Spleen (tissue), 11 donors: ENCODE results near the gene STAT6. TPM values are rescaled to one million over a fixed set of nuclear protein-coding genes. Genes with fewer than 3 reads are reported as not detected.

ENCODE experiments used
- DNase-seq: peaks from one replicate; pipeline ENCODE4 v3.0.0-alpha.2; 2020
- H3K27ac ChIP-seq, 8 donors: fragments of 200-600 bp; sonication (generic) in 7 of 8; 1 replicate in 4 of 8; 2 replicates in 4 of 8; pipeline versions ENCODE4 v1.5.0 to v1.8.0; 2016 to 2021; ENCODE audit warnings: inconsistent platforms in 4 of 8, mild to moderate bottlenecking in 4 of 8, moderate library complexity in 1 of 8
- H3K27me3 ChIP-seq, 7 donors: fragments of 200-600 bp; sonication (generic) in 6 of 7; replicated peaks in 1 of 7; 1 replicate in 4 of 7; 2 replicates in 3 of 7; pipeline versions ENCODE4 v1.5.0 to v1.8.0; 2016 to 2021; ENCODE audit warnings: inconsistent platforms in 3 of 7, mild to moderate bottlenecking in 1 of 7
- H3K36me3 ChIP-seq, 6 donors: fragments of 200-600 bp; sonication (generic) in 5 of 6; 1 replicate in 4 of 6; 2 replicates in 2 of 6; pipeline versions ENCODE4 v1.5.0 to v1.8.0; 2016 to 2021; ENCODE audit warnings: inconsistent platforms in 2 of 6
- H3K4me1 ChIP-seq, 6 donors: fragments of 200-600 bp; sonication (generic) in 5 of 6; 1 replicate in 3 of 6; 2 replicates in 3 of 6; pipeline versions ENCODE4 v1.5.0 to v1.8.0; 2016 to 2021; ENCODE audit warnings: inconsistent platforms in 3 of 6
- H3K4me3 ChIP-seq, 8 donors: fragments of 200-600 bp; sonication (generic) in 7 of 8; 1 replicate in 4 of 8; 2 replicates in 4 of 8; pipeline versions ENCODE4 v1.5.0 to v1.8.0; 2016 to 2021; ENCODE audit warnings: inconsistent platforms in 4 of 8, mild to moderate bottlenecking in 4 of 8, moderate library complexity in 2 of 8
- H3K9me3 ChIP-seq, 8 donors: fragments of 200-600 bp; sonication (generic) in 7 of 8; 1 replicate in 4 of 8; 2 replicates in 4 of 8; pipeline versions ENCODE4 v1.5.0 to v1.8.0; 2016 to 2021; ENCODE audit warnings: inconsistent platforms in 4 of 8
- CTCF ChIP-seq, 11 experiments: fragments of 200-600 bp in 7 of 11; fragments of 450-650 bp in 4 of 11; sonication (generic) in 4 of 11; IDR thresholded peaks in 8 of 11; conservative IDR thresholded peaks in 3 of 11; 1 replicate in 7 of 11; 2 replicates in 4 of 11; pipeline versions ENCODE4 v1.4.0 to v1.8.0; 2016 to 2021; ENCODE audit warnings: antibody characterized with exemption in 11 of 11, inconsistent platforms in 4 of 11, mild to moderate bottlenecking in 1 of 11
- POLR2A ChIP-seq, 3 donors: fragments of 450-650 bp; IDR thresholded peaks; one replicate each; pipeline ENCODE4 v1.5.1; 2017; ENCODE audit warnings: antibody characterized with exemption in 3 of 3, mild to moderate bottlenecking in 1 of 3
- POLR2AphosphoS5 ChIP-seq, 3 donors: sonication (generic); formaldehyde crosslinking; IDR thresholded peaks; one replicate each; pipeline ENCODE4 v1.5.1; 2017; ENCODE audit warnings: antibody characterized with exemption in 3 of 3
- WGBS, 5 donors: extraction: QIAGEN DNeasy Blood & Tissue Kit in 3 of 5; methylation state at CpG; one replicate each; pipeline versions ENCODE4 v1.1.5 to v1.1.7; 2013 to 2018; 5-methylcytosine and 5-hydroxymethylcytosine counted together
- intact Hi-C: fragments of 100-400 bp; cut with DNase I; formaldehyde crosslinking; loops from one replicate; pipeline ENCODE4 v1.15.0; 2023; ENCODE audit warnings: low total_unique reads
- polyA plus RNA-seq, 3 donors: library from polyadenylated mRNA; stranded (reverse); fragments of 200-250 nt; gene quantifications; one replicate each; pipeline ENCODE4 v1.2.1, GENCODE V29; 2013
- total RNA-seq, 7 donors: library from RNA; depleted of rRNA in 3 of 7; stranded (reverse); fragments of >200 nt in 3 of 7; fragmentation: NEBNext Ultra II Directional in 4 of 7; extraction: Animal tissue kit (Norgen Biotek cat#: 25700) in 4 of 7; gene quantifications; one replicate each; pipeline versions ENCODE4 v1.1.0 to v1.2.1, GENCODE V29; 2016 to 2021
- donor health status: healthy with polysubstance abuse.
- donor health status: DM: no; HTN: no; CAD: no; lungs with moderate emphysema.
- donor health status: DM: no; HTN: no; CAD: no.
- donor health status: Bipolar disorder and iron deficiency.
- donor health status: healthy.
- donor health status: DM: no; HTN: no; CAD: no.
- donor health status: DM: yes; HTN: yes; CAD: no.

The STAT6 gene
- total and polyA plus RNA-seq, 10 donors = 140 to 336 (median 276) TPM

GRCh38 chr12:57103856-57104255 is 7.3 kb downstream of the STAT6 start:
- TF ChIP-seq POLR2AphosphoS5 (IDR thresholded peaks at IDR 0.05) (no peak), CTCF (IDR thresholded peaks at IDR 0.05 in 8 of 11, conservative IDR thresholded peaks at IDR 0.05 in 3 of 11) (no peak), POLR2A (IDR thresholded peaks at IDR 0.05) (no peak)
- intact Hi-C loops = no loop called here
- no peaks in the 10 kb centered on the region for H3K27me3 ChIP-seq
- peak overlapping the region in 2 of 8 donors; percentile 11 to 83 for H3K27ac ChIP-seq
- H3K4me3 ChIP-seq = no peak overlapping the region
- DNase-seq = no peak
- peaks cover 0 to 100% (median 80%) of the 10 kb centered on the region in 6 donors for H3K36me3 ChIP-seq
- 88 to 96% (median 93%) methylated on average over 7 of the region's 7 CpGs for WGBS, 5 donors
- no peaks in the 10 kb centered on the region for H3K9me3 ChIP-seq
- peaks cover 2 to 94% (median 21%) of the 10 kb centered on the region in 6 donors for H3K4me1 ChIP-seq

GRCh38 chr12:57101892-57102695 is 9.1 kb downstream of the STAT6 start:
- intact Hi-C loops = no loop called here
- TF ChIP-seq POLR2AphosphoS5 (IDR thresholded peaks at IDR 0.05) (peak; percentile 8 to 50 (median 35)), CTCF (IDR thresholded peaks at IDR 0.05 in 8 of 11, conservative IDR thresholded peaks at IDR 0.05 in 3 of 11) (no peak), POLR2A (IDR thresholded peaks at IDR 0.05) (no peak)

GRCh38 chr12:57099766-57100165 is 11.4 kb downstream of the STAT6 start:
- no peak overlapping the region for H3K4me3 ChIP-seq
- intact Hi-C loops = no loop called here
- peaks cover 0 to 78% (median 11%) of the 10 kb centered on the region in 6 donors for H3K4me1 ChIP-seq
- H3K27me3 ChIP-seq = no peaks in the 10 kb centered on the region
- no peak for DNase-seq
- H3K9me3 ChIP-seq = no peaks in the 10 kb centered on the region
- H3K36me3 ChIP-seq = peaks cover 0 to 100% (median 84%) of the 10 kb centered on the region in 6 donors
- peak in 2 of 3 donors; percentile 41 to 42 for TF ChIP-seq POLR2AphosphoS5 (IDR thresholded peaks at IDR 0.05)
- no peak for TF ChIP-seq POLR2A (IDR thresholded peaks at IDR 0.05)
- 87 to 94% (median 88%) methylated on average over 12 of the region's 12 CpGs for WGBS, 5 donors
- peak overlapping the region in 3 of 8 donors; percentile 22 to 50 (median 50) for H3K27ac ChIP-seq

More at GRCh38 chr12:57101892-57102695, 9.1 kb downstream of the STAT6 start:
- Histone ChIP-seq H3K27ac (peak overlapping the region in 7 of 8 donors; percentile 7 to 83 (median 36)), H3K36me3 (peaks cover 0 to 100% (median 85%) of the 10 kb centered on the region in 6 donors), H3K9me3 (no peaks in the 10 kb centered on the region), H3K4me1 (peaks cover 0 to 84% (median 7%) of the 10 kb centered on the region in 6 donors), H3K27me3 (no peaks in the 10 kb centered on the region), H3K4me3 (peak overlapping the region in 1 of 8 donors; percentile 1)
- 55 to 68% (median 61%) methylated on average over 12 to 15 of the region's 15 CpGs for WGBS, 5 donors
- no peak for DNase-seq

GRCh38 chr12:57099047-57099714 is 12.0 kb downstream of the STAT6 start:
- no peak for TF ChIP-seq POLR2A (IDR thresholded peaks at IDR 0.05)
- no peak for TF ChIP-seq CTCF (IDR thresholded peaks at IDR 0.05 in 8 of 11, conservative IDR thresholded peaks at IDR 0.05 in 3 of 11)
- no peak for TF ChIP-seq POLR2AphosphoS5 (IDR thresholded peaks at IDR 0.05)
- 54 to 71% (median 64%) methylated on average over 10 to 11 of the region's 11 CpGs for WGBS, 5 donors
- Histone ChIP-seq H3K4me1 (peaks cover 0 to 78% (median 17%) of the 10 kb centered on the region in 6 donors), H3K9me3 (no peaks in the 10 kb centered on the region), H3K27ac (peak overlapping the region in 4 of 8 donors; percentile 22 to 50 (median 38)), H3K36me3 (peaks cover 0 to 100% (median 81%) of the 10 kb centered on the region in 6 donors), H3K4me3 (no peak overlapping the region), H3K27me3 (no peaks in the 10 kb centered on the region)
- DNase-seq = no peak
- intact Hi-C loops = no loop called here
